Measurements from ENCODE around the gene SLC16A8.
"Not testable (repeated sequence)": the region's sequence is repeated elsewhere in the genome, so short reads cannot be mapped to it uniquely, and the experiment has no call there.

Gene SLC16A8

GRCh38 chr22:38040953-38041759 lies 42.8 kb downstream of the SLC16A8 start:
- Histone ChIP-seq H3K9me3 (ENCODE audit: control insufficient read depth, low read length) (no peaks in the 10 kb centered on the region), H3K4me3 (ENCODE audit: low read length) (no peak overlapping the region), H3K9ac (ENCODE audit: low read length) (no peak overlapping the region), H3K36me3 (ENCODE audit: control insufficient read depth, insufficient read depth, low read length) (no peaks in the 10 kb centered on the region), H3K4me1 (ENCODE audit: control insufficient read depth, insufficient read depth, low read length) (no peaks in the 10 kb centered on the region), H3K27me3 (ENCODE audit: control insufficient read depth, insufficient read depth, low read length) (no peaks in the 10 kb centered on the region)

- Histone ChIP-seq H3K4me1 (ENCODE audit: control insufficient read depth, insufficient read depth, low read length) (peaks cover 11% of the 10 kb centered on the region), H3K27me3 (ENCODE audit: control insufficient read depth, insufficient read depth, low read length) (no peaks in the 10 kb centered on the region), H3K9ac (ENCODE audit: low read length) (no peak overlapping the region), H3K4me3 (ENCODE audit: low read length) (no peak overlapping the region), H3K36me3 (ENCODE audit: control insufficient read depth, insufficient read depth, low read length) (no peaks in the 10 kb centered on the region), H3K9me3 (ENCODE audit: control insufficient read depth, low read length) (no peaks in the 10 kb centered on the region)
Observed at GRCh38 chr22:38038890-38039812, 44.8 kb downstream of the SLC16A8 start.

DNA sequence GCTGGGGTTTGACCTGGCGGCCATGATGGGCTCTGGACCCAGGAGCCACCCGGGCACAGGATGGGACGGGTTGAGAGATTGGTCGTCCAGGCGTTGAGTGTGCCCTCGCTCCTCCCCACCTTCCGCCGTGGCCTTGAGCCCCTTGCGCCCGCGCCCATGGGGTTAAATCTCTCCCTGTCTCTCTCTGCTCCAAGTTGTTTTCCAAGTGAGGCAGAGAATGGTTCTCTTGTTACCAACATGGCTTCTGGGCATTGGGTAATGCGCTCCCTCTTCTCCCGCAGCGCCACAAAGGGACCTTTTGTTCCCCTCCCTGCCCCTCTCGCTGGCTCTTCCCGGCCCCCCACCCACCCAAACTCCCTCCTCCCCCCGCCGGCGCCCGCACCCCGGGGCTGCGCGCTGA lies 45.6 kb downstream of the SLC16A8 start:
- Histone ChIP-seq H3K9ac (ENCODE audit: low read length) (no peak overlapping the region), H3K27me3 (ENCODE audit: control insufficient read depth, insufficient read depth, low read length) (no peaks in the 10 kb centered on the region), H3K36me3 (ENCODE audit: control insufficient read depth, insufficient read depth, low read length) (no peaks in the 10 kb centered on the region), H3K4me3 (ENCODE audit: low read length) (no peak overlapping the region), H3K4me1 (ENCODE audit: control insufficient read depth, insufficient read depth, low read length) (peaks cover 18% of the 10 kb centered on the region), H3K9me3 (ENCODE audit: control insufficient read depth, low read length) (no peaks in the 10 kb centered on the region)

GRCh38 chr22:38037367-38038150 lies 46.4 kb downstream of the SLC16A8 start:
- not testable (repeated sequence) for H3K9me3 ChIP-seq (ENCODE audit: control insufficient read depth, low read length); H3K9ac ChIP-seq (ENCODE audit: low read length); H3K27me3 ChIP-seq (ENCODE audit: control insufficient read depth, insufficient read depth, low read length); H3K4me3 ChIP-seq (ENCODE audit: low read length); H3K36me3 ChIP-seq (ENCODE audit: control insufficient read depth, insufficient read depth, low read length)
- peaks cover 22% of the 10 kb centered on the region for H3K4me1 ChIP-seq (ENCODE audit: control insufficient read depth, insufficient read depth, low read length)

GRCh38 chr22:38036392-38037062 lies 47.5 kb downstream of the SLC16A8 start:
- Histone ChIP-seq H3K27me3 (ENCODE audit: control insufficient read depth, insufficient read depth, low read length) (no peaks in the 10 kb centered on the region), H3K9ac (ENCODE audit: low read length) (no peak overlapping the region), H3K4me1 (ENCODE audit: control insufficient read depth, insufficient read depth, low read length) (peaks cover 22% of the 10 kb centered on the region), H3K36me3 (ENCODE audit: control insufficient read depth, insufficient read depth, low read length) (no peaks in the 10 kb centered on the region), H3K4me3 (ENCODE audit: low read length) (no peak overlapping the region), H3K9me3 (ENCODE audit: control insufficient read depth, low read length) (no peaks in the 10 kb centered on the region)

DNA sequence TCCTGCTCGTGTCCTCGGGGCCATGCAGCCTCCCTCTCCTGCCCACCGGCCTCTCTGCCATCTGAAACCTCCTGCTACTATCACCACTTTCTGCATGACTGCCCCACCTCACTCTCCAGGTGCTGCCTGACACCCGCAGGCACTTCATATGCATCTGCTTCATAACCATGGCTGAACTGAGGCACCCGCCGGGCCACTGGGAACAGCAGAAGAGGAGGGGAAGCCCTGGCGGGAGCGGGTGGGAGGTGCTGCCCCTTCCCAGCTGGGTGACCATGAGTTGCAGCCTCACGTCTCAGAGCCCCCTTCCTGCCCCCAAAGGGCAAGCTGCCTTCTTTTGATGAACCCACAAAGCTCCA lies 48.5 kb downstream of the SLC16A8 start:
- Histone ChIP-seq H3K4me3 (ENCODE audit: low read length) (no peak overlapping the region), H3K9me3 (ENCODE audit: control insufficient read depth, low read length) (no peaks in the 10 kb centered on the region), H3K27me3 (ENCODE audit: control insufficient read depth, insufficient read depth, low read length) (no peaks in the 10 kb centered on the region), H3K36me3 (ENCODE audit: control insufficient read depth, insufficient read depth, low read length) (no peaks in the 10 kb centered on the region), H3K9ac (ENCODE audit: low read length) (no peak overlapping the region), H3K4me1 (ENCODE audit: control insufficient read depth, insufficient read depth, low read length) (peaks cover 25% of the 10 kb centered on the region)

DNA sequence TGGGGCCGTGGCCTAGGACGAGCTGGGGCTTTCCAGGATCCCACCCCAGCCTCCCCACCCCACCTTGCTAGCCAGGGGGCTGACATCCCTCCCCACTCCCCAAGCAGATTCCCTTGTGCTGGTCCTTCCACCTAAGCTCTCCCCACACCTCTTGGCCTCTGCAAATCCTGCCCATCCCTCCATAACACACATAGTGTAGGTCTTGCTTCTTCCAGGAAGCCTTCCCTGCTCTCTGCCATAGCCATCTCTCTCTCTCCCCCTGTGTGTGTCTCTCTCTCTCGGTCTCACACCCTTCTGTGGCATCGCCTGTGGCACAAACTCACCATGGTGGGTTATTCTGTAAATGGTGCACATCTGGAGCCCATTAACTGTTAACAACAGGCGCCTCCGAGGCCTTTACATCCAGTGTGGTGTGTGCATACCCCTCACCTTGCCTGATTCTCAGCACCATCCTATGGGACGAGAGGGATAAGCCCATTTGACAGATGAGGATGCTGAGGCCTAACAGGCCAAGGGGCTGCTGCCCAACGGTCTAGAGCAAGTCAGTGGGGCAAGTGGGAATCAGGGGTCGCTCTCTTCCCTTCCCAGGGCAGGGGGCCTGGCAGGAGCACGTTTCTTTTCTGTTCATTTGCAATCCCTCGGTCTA lies 49.0 kb downstream of the SLC16A8 start:
- Histone ChIP-seq H3K4me3 (ENCODE audit: low read length) (no peak overlapping the region), H3K36me3 (ENCODE audit: control insufficient read depth, insufficient read depth, low read length) (no peaks in the 10 kb centered on the region), H3K9me3 (ENCODE audit: control insufficient read depth, low read length) (no peaks in the 10 kb centered on the region), H3K9ac (ENCODE audit: low read length) (peak overlapping the region; percentile 51), H3K27me3 (ENCODE audit: control insufficient read depth, insufficient read depth, low read length) (no peaks in the 10 kb centered on the region), H3K4me1 (ENCODE audit: control insufficient read depth, insufficient read depth, low read length) (peaks cover 29% of the 10 kb centered on the region)

GRCh38 chr22:38034278-38034882 lies 49.6 kb downstream of the SLC16A8 start:
- no peaks in the 10 kb centered on the region for H3K36me3 ChIP-seq (ENCODE audit: control insufficient read depth, insufficient read depth, low read length)
- H3K9me3 ChIP-seq (ENCODE audit: control insufficient read depth, low read length): no peaks in the 10 kb centered on the region
- peak overlapping the region; percentile 22 for H3K4me3 ChIP-seq (ENCODE audit: low read length)
- H3K4me1 ChIP-seq (ENCODE audit: control insufficient read depth, insufficient read depth, low read length): peaks cover 32% of the 10 kb centered on the region
- no peaks in the 10 kb centered on the region for H3K27me3 ChIP-seq (ENCODE audit: control insufficient read depth, insufficient read depth, low read length)
- peak overlapping the region; percentile 51 for H3K9ac ChIP-seq (ENCODE audit: low read length)

- H3K27me3 ChIP-seq (ENCODE audit: control insufficient read depth, insufficient read depth, low read length): no peaks in the 10 kb centered on the region
- peak overlapping the region; percentile 51 for H3K9ac ChIP-seq (ENCODE audit: low read length)
- no peaks in the 10 kb centered on the region for H3K9me3 ChIP-seq (ENCODE audit: control insufficient read depth, low read length)
- no peaks in the 10 kb centered on the region for H3K36me3 ChIP-seq (ENCODE audit: control insufficient read depth, insufficient read depth, low read length)
- peaks cover 32% of the 10 kb centered on the region for H3K4me1 ChIP-seq (ENCODE audit: control insufficient read depth, insufficient read depth, low read length)
- peak overlapping the region; percentile 22 for H3K4me3 ChIP-seq (ENCODE audit: low read length)
Observed at GRCh38 chr22:38033522-38034277, 50.3 kb downstream of the SLC16A8 start.

DNA sequence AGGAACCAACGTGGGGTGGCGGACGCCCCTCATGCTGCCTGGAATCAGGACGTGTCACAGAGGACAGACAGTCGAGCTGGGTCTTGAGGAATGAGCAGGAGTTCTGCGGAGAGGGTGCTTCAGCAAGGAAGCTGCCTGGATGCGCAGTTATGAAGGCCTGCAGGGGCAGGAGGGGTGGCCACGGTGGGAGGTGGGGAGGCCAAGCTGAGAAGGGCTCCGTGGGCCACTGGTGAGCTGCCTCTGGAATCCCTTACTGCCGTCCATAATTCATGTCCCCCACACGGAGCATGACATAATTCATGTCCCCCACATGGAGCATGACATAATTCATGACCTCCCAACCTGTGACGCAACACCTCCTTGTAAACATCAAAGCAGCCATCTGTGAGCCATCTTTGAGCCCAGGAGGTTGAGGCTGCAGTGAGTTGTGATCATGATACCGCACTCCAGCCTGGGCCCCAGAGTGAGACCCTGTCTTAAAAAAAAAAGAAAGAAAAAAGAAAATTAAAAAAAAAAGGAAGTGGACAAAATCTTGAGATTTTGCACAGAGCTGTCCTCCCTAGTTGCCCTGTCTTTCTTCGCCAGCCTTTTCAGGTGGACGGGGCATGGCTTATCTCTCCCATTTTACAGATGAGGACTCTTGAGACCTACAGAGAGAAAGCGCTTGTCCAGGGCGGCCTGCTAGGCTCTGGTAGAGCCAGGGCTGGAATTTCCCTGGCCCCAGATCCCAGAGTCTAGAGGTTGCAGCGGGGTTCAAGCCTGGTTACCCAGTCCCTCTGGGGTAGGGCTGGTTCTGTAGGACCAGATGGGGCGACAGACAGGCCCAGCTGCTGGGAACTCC lies 51.1 kb downstream of the SLC16A8 start:
- Histone ChIP-seq H3K4me3 (ENCODE audit: low read length) (no peak overlapping the region), H3K9me3 (ENCODE audit: control insufficient read depth, low read length) (no peaks in the 10 kb centered on the region), H3K36me3 (ENCODE audit: control insufficient read depth, insufficient read depth, low read length) (no peaks in the 10 kb centered on the region), H3K27me3 (ENCODE audit: control insufficient read depth, insufficient read depth, low read length) (no peaks in the 10 kb centered on the region), H3K4me1 (ENCODE audit: control insufficient read depth, insufficient read depth, low read length) (peaks cover 32% of the 10 kb centered on the region), H3K9ac (ENCODE audit: low read length) (no peak overlapping the region)
